ENCODE measurements around the gene TMEM242.

Gene TMEM242

GRCh38 chr6:157246771-157247484, 76.4 kb downstream of the TMEM242 start:
- TF ChIP-seq GATA2 (IDR thresholded peaks at IDR 0.05; ENCODE audit: low read depth, low read length): no peak
- TF ChIP-seq GATA3 (IDR thresholded peaks at IDR 0.05; ENCODE audit: low read depth, low read length): no peak

- TF ChIP-seq GATA3 (IDR thresholded peaks at IDR 0.05; ENCODE audit: low read depth, low read length) (no peak), GATA2 (IDR thresholded peaks at IDR 0.05; ENCODE audit: low read depth, low read length) (no peak)
Measured at GRCh38 chr6:157246048-157246630, 77.2 kb downstream of the TMEM242 start.

GRCh38 chr6:157245436-157245835, 77.9 kb downstream of the TMEM242 start:
- TF ChIP-seq GATA3 (IDR thresholded peaks at IDR 0.05; ENCODE audit: low read depth, low read length): no peak
- no peak for TF ChIP-seq GATA2 (IDR thresholded peaks at IDR 0.05; ENCODE audit: low read depth, low read length)

- TF ChIP-seq GATA2 (IDR thresholded peaks at IDR 0.05; ENCODE audit: low read depth, low read length): no peak
- TF ChIP-seq GATA3 (IDR thresholded peaks at IDR 0.05; ENCODE audit: low read depth, low read length): no peak
Measured at GRCh38 chr6:157244780-157245179, 78.5 kb downstream of the TMEM242 start.

GRCh38 chr6:157244175-157244574, 79.1 kb downstream of the TMEM242 start:
- TF ChIP-seq GATA2 (IDR thresholded peaks at IDR 0.05; ENCODE audit: low read depth, low read length): no peak
- no peak for TF ChIP-seq GATA3 (IDR thresholded peaks at IDR 0.05; ENCODE audit: low read depth, low read length)

- TF ChIP-seq GATA2 (IDR thresholded peaks at IDR 0.05; ENCODE audit: low read depth, low read length): no peak
- TF ChIP-seq GATA3 (IDR thresholded peaks at IDR 0.05; ENCODE audit: low read depth, low read length): no peak
Measured at GRCh38 chr6:157242791-157243190, 80.5 kb downstream of the TMEM242 start.

- TF ChIP-seq GATA2 (IDR thresholded peaks at IDR 0.05; ENCODE audit: low read depth, low read length): no peak
- TF ChIP-seq GATA3 (IDR thresholded peaks at IDR 0.05; ENCODE audit: low read depth, low read length): no peak
Measured at GRCh38 chr6:157240960-157241311, 82.4 kb downstream of the TMEM242 start.

- TF ChIP-seq GATA3 (IDR thresholded peaks at IDR 0.05; ENCODE audit: low read depth, low read length): no peak
- TF ChIP-seq GATA2 (IDR thresholded peaks at IDR 0.05; ENCODE audit: low read depth, low read length): no peak
Measured at GRCh38 chr6:157240059-157240959, 83.0 kb downstream of the TMEM242 start.

GRCh38 chr6:157239671-157240058, 83.7 kb downstream of the TMEM242 start:
- TF ChIP-seq GATA2 (IDR thresholded peaks at IDR 0.05; ENCODE audit: low read depth, low read length): no peak
- no peak for TF ChIP-seq GATA3 (IDR thresholded peaks at IDR 0.05; ENCODE audit: low read depth, low read length)
